ENCODE data around the gene PSMB5.

Gene PSMB5

GRCh38 chr14:23043145-23043544 lies 8.4 kb upstream of the PSMB5 start:
- Histone ChIP-seq H3K27me3 (ENCODE audit: insufficient read depth, low read depth, severe bottlenecking) (no peaks in the 10 kb centered on the region), H3K9me3 (ENCODE audit: severe bottlenecking) (no peaks in the 10 kb centered on the region), H3K36me3 (no peaks in the 10 kb centered on the region; the same call in 1 of the 2 replicates), H3K4me3 (ENCODE audit: low read depth, low read length) (no peak overlapping the region), H3K27ac (no peak overlapping the region)
- DNase-seq = no peak
- TF ChIP-seq CTCF (IDR thresholded peaks at IDR 0.05; ENCODE audit: low read depth, low read length) = no peak

DNA sequence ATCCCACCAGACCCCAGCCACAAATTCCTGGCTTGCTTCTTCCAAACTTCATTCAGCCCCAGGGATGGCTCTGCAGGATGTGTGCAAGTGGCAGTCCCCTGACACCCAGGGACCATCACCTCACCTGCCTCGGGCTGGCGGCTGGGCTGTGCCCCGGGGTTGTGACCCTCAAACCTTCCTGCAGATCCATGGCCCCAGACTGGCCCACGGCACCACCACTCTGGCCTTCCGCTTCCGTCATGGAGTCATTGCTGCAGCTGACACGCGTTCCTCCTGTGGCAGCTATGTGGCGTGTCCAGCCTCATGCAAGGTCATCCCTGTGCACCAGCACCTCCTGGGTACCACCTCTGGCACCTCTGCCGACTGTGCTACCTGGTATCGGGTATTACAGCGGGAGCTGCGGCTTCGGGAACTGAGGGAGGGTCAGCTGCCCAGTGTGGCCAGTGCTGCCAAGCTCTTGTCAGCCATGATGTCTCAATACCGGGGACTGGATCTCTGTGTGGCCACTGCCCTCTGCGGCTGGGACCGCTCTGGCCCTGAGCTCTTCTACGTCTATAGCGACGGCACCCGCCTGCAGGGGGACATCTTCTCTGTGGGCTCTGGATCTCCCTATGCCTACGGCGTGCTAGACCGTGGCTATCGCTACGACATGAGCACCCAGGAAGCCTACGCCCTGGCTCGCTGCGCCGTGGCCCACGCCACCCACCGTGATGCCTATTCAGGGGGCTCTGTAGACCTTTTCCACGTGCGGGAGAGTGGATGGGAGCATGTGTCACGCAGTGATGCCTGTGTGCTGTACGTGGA lies 7.7 kb upstream of the PSMB5 start, which contains the start of gene PSMB11:
TSS of gene PSMB11 (plus strand) at position 51 of the 804 bp plus-strand sequence. CDS start at position 65, 14 bp downstream.
- Histone ChIP-seq H3K4me3 (ENCODE audit: low read depth, low read length) (no peak within 1 kb of the TSS), H3K27ac (no peak within 1 kb of the TSS), H3K27me3 (ENCODE audit: insufficient read depth, low read depth, severe bottlenecking) (no peaks in the 10 kb centered on the region), H3K9me3 (ENCODE audit: severe bottlenecking) (no peaks in the 10 kb centered on the region), H3K36me3 (no peaks in the 10 kb centered on the region; the same call in 1 of the 2 replicates)
- DNase-seq = no peak
- TF ChIP-seq CTCF (IDR thresholded peaks at IDR 0.05; ENCODE audit: low read depth, low read length) = no peak

DNA sequence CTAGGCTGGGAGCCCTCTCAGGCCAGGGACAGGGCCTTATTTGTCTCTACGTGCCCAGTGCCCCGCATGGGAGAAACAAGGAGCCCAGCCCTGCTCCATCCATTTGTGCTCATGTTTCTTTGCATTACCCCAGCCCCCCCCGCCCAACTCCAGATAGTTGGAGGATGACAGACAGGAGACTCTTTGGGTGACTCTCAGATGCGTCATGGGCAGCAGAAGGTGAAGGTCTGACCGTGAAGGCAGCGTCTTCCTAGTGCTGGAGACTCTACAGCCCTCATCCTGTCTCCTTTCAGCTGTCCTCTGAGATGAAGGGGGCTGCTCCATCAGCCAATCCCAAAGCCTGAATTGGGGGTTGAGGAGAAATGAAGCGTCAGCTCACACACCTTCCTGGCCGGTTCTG lies 7.0 kb upstream of the PSMB5 start:
- no peak overlapping the region for H3K27ac ChIP-seq
- no peaks in the 10 kb centered on the region for H3K36me3 ChIP-seq
- DNase-seq = no peak
- no peaks in the 10 kb centered on the region for H3K9me3 ChIP-seq (ENCODE audit: severe bottlenecking)
- no peaks in the 10 kb centered on the region for H3K27me3 ChIP-seq (ENCODE audit: insufficient read depth, low read depth, severe bottlenecking)
- no peak for TF ChIP-seq CTCF (IDR thresholded peaks at IDR 0.05; ENCODE audit: low read depth, low read length)
- H3K4me3 ChIP-seq (ENCODE audit: low read depth, low read length) = no peak overlapping the region

- Histone ChIP-seq H3K36me3 (no peaks in the 10 kb centered on the region), H3K27ac (no peak overlapping the region), H3K4me3 (ENCODE audit: low read depth, low read length) (no peak overlapping the region), H3K9me3 (ENCODE audit: severe bottlenecking) (no peaks in the 10 kb centered on the region), H3K27me3 (ENCODE audit: insufficient read depth, low read depth, severe bottlenecking) (no peaks in the 10 kb centered on the region)
- TF ChIP-seq CTCF (IDR thresholded peaks at IDR 0.05; ENCODE audit: low read depth, low read length) = no peak
- no peak for DNase-seq
Observed at GRCh38 chr14:23040100-23040499, 5.4 kb upstream of the PSMB5 start.

- TF ChIP-seq CTCF (IDR thresholded peaks at IDR 0.05; ENCODE audit: low read depth, low read length) = no peak
- DNase-seq = no peak
- H3K27me3 ChIP-seq (ENCODE audit: insufficient read depth, low read depth, severe bottlenecking) = no peaks in the 10 kb centered on the region
- H3K36me3 ChIP-seq = peaks cover 32% of the 10 kb centered on the region
- peak overlapping the region; percentile 95 for H3K4me3 ChIP-seq (ENCODE audit: low read depth, low read length)
- H3K27ac ChIP-seq = peak overlapping the region; percentile 93
- H3K9me3 ChIP-seq (ENCODE audit: severe bottlenecking) = no peaks in the 10 kb centered on the region
Observed at GRCh38 chr14:23035303-23036144, 824 bp upstream of the PSMB5 start.
